ENCODE data around the gene PLCG2. TPM values are rescaled to one million over a fixed set of nuclear protein-coding genes. Genes with fewer than 3 reads are reported as not detected.
A peak's percentile ranks its signal among the peaks of the same experiment; 100 is the strongest.

PLCG2 gene
- total RNA-seq, 1 experiment from 2014 or later: 14.4 TPM

DNA sequence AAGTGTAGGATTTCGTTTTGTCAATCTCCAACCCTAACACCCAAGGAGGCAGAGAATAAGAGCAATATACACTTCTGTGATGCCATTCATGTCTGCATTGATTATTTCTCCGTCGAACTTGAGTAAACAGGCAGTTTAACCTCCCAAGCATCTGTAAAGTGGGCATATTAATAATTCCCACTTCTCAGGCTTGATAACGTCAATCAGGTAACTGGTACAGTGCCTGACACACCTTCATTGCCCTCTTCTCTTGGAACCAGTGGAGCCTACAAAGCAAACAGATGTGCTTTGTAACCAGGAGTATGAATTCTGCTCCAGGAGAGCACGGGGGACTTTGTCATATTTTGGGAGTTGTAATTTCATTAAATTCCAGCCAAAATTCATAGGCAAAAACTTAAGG, 32.5 kb upstream of the PLCG2 start:
- Mint-ChIP-seq H3K4me1 (ENCODE audit: low read depth, unreplicated experiment) (no peaks in the 10 kb centered on the region), H3K4me3 (ENCODE audit: unreplicated experiment) (peak overlapping the region; percentile 69), H3K27me3 (ENCODE audit: insufficient read depth, unreplicated experiment) (no peaks in the 10 kb centered on the region), H3K36me3 (ENCODE audit: insufficient read depth, unreplicated experiment) (no peaks in the 10 kb centered on the region), H3K9me3 (ENCODE audit: unreplicated experiment) (no peaks in the 10 kb centered on the region), H3K27ac (ENCODE audit: unreplicated experiment) (no peak overlapping the region)
- CTCF ChIA-PET: no interaction called here
- no peak for TF ChIP-seq CTCF (IDR thresholded peaks at IDR 0.05; ENCODE audit: insufficient read depth in 1 of 2, low read depth in 1 of 2, low read length in 1 of 2, severe bottlenecking in 1 of 2, unreplicated experiment in 1 of 2)
- no peak for DNase-seq
- Histone ChIP-seq H3K9me3 (no peaks in the 10 kb centered on the region), H3K4me3 (ENCODE audit: low read depth, low read length) (peak overlapping the region; percentile 14; the same call in 1 of the 2 replicates), H3K36me3 (ENCODE audit: control insufficient read depth, insufficient read depth, low read length) (no peaks in the 10 kb centered on the region), H3K4me1 (no peaks in the 10 kb centered on the region), H3K27me3 (replicated peaks; ENCODE audit: control insufficient read depth, insufficient read depth, low read length) (no peaks in the 10 kb centered on the region)
- POLR2A ChIA-PET: no interaction called here
- BruUV-seq (replicated peaks): no TSS peak
- intact Hi-C loops (cut with micrococcal nuclease; ENCODE audit: unreplicated experiment): no loop called here

- Mint-ChIP-seq H3K27me3 (ENCODE audit: insufficient read depth, unreplicated experiment) (no peaks in the 10 kb centered on the region), H3K36me3 (ENCODE audit: insufficient read depth, unreplicated experiment) (no peaks in the 10 kb centered on the region), H3K4me3 (ENCODE audit: unreplicated experiment) (no peak overlapping the region), H3K9me3 (ENCODE audit: unreplicated experiment) (no peaks in the 10 kb centered on the region), H3K27ac (ENCODE audit: unreplicated experiment) (no peak overlapping the region), H3K4me1 (ENCODE audit: low read depth, unreplicated experiment) (no peaks in the 10 kb centered on the region)
- intact Hi-C loops (cut with micrococcal nuclease; ENCODE audit: unreplicated experiment): loop anchor here (2.0 kb wide), 1 partner anchor 126 kb away; no protein-coding TSS in a partner anchor
- Histone ChIP-seq H3K36me3 (ENCODE audit: control insufficient read depth, insufficient read depth, low read length) (no peaks in the 10 kb centered on the region), H3K9me3 (no peaks in the 10 kb centered on the region), H3K4me1 (no peaks in the 10 kb centered on the region), H3K27me3 (replicated peaks; ENCODE audit: control insufficient read depth, insufficient read depth, low read length) (no peaks in the 10 kb centered on the region), H3K4me3 (ENCODE audit: low read depth, low read length) (no peak overlapping the region)
- peak in 1 of 2 experiments; percentile 34 for DNase-seq
- POLR2A ChIA-PET: no interaction called here
- CTCF ChIA-PET: interaction anchor here (0.6 to 0.9 kb wide), 3 partner anchors 93 to 140 kb away, joined by 3 read pairs; no protein-coding TSS in a partner anchor
- BruUV-seq (replicated peaks): no TSS peak
- peak in 1 of 2 experiments; percentile 30 for TF ChIP-seq CTCF (IDR thresholded peaks at IDR 0.05; ENCODE audit: insufficient read depth in 1 of 2, low read depth in 1 of 2, low read length in 1 of 2, severe bottlenecking in 1 of 2, unreplicated experiment in 1 of 2)
These were observed 30.5 kb upstream of the PLCG2 start for GRCh38 chr16:81748476-81749198.

- H3K36me3 Mint-ChIP-seq (ENCODE audit: insufficient read depth, unreplicated experiment): no peaks in the 10 kb centered on the region
- ChIA-PET CTCF (no interaction called here), POLR2A (no interaction called here)
- DNase-seq: no peak
- intact Hi-C loops (cut with micrococcal nuclease; ENCODE audit: unreplicated experiment): no loop called here
- no peaks in the 10 kb centered on the region for H3K4me1 ChIP-seq
- no peak for TF ChIP-seq CTCF (IDR thresholded peaks at IDR 0.05; ENCODE audit: insufficient read depth in 1 of 2, low read depth in 1 of 2, low read length in 1 of 2, severe bottlenecking in 1 of 2, unreplicated experiment in 1 of 2)
- no peaks in the 10 kb centered on the region for H3K9me3 Mint-ChIP-seq (ENCODE audit: unreplicated experiment)
- H3K36me3 ChIP-seq (ENCODE audit: control insufficient read depth, insufficient read depth, low read length): no peaks in the 10 kb centered on the region
- no peaks in the 10 kb centered on the region for H3K27me3 ChIP-seq (replicated peaks; ENCODE audit: control insufficient read depth, insufficient read depth, low read length)
- H3K4me3 ChIP-seq (ENCODE audit: low read depth, low read length): no peak overlapping the region
- no peak overlapping the region for H3K27ac Mint-ChIP-seq (ENCODE audit: unreplicated experiment)
- H3K9me3 ChIP-seq: no peaks in the 10 kb centered on the region
- H3K4me1 Mint-ChIP-seq (ENCODE audit: low read depth, unreplicated experiment): no peaks in the 10 kb centered on the region
- H3K4me3 Mint-ChIP-seq (ENCODE audit: unreplicated experiment): no peak overlapping the region
- no peaks in the 10 kb centered on the region for H3K27me3 Mint-ChIP-seq (ENCODE audit: insufficient read depth, unreplicated experiment)
- no TSS peak for BruUV-seq (replicated peaks)
These were observed 26.7 kb upstream of the PLCG2 start for GRCh38 chr16:81752225-81752875.

All from Caco-2 (cell line).